IMR-90 (cell line): ENCODE results near the gene USP32. TPM values are rescaled to one million over a fixed set of nuclear protein-coding genes. Genes with fewer than 3 reads are reported as not detected.

Experiments used
- ATAC-seq: fragments of 200-7000 bp; cut with Tn5 transposase; 2 replicates; pipeline ENCODE4 v1.9.1; 2020; ENCODE audit warnings: low read depth, mild to moderate bottlenecking, moderate library complexity
- BruUV-seq: library from RNA; stranded (reverse); fragments of 400-500 nt; replicated peaks from 2 replicates; lab custom pipeline; 2021; lab: Mats Ljungman, UMichigan
- CTCF ChIA-PET: fragments of 300-600 bp; formaldehyde crosslinking; extraction: SDS; loops from one replicate; lab custom pipeline; 2021; ENCODE audit warnings: antibody characterized with exemption; lab: Yijun Ruan, JAX
- POLR2A ChIA-PET: fragments of 300-600 bp; sonication (Branson Sonifier 250); formaldehyde crosslinking; loops from one replicate; lab custom pipeline; 2022; ENCODE audit warnings: antibody characterized with exemption; ENCODE audit not compliant: unreplicated experiment; lab: Charles Lee
- DNase-seq: peaks from one replicate; pipeline ENCODE4 v3.0.0; 2013
- H2AFZ ChIP-seq: replicated peaks from 2 replicates; pipeline ENCODE3; 2013; ENCODE audit warnings: low read length, mild to moderate bottlenecking; ENCODE audit not compliant: poor library complexity
- H2AK5ac ChIP-seq: 2 replicates; pipeline ENCODE4 v1.6.1; 2013; ENCODE audit warnings: low read depth, low read length, inconsistent platforms
- H2AK9ac ChIP-seq: replicated peaks from 2 replicates; pipeline ENCODE3; 2013; ENCODE audit warnings: mild to moderate bottlenecking, low read depth, low read length, moderate library complexity; ENCODE audit not compliant: poor library complexity
- H2BK120ac ChIP-seq: 2 replicates; pipeline ENCODE4 v1.6.1; 2013; ENCODE audit warnings: low read depth, low read length, inconsistent platforms
- H2BK15ac ChIP-seq: 3 replicates; pipeline ENCODE4 v1.6.1; 2013; ENCODE audit warnings: low read depth, low read length, inconsistent platforms
- H2BK20ac ChIP-seq: 2 replicates; pipeline ENCODE4 v1.6.1; 2013; ENCODE audit warnings: low read depth, mild to moderate bottlenecking, inconsistent platforms, low read length, moderate library complexity
- H2BK5ac ChIP-seq: 2 replicates; pipeline ENCODE4 v1.6.1; 2013; ENCODE audit warnings: mild to moderate bottlenecking, low read depth, low read length, inconsistent platforms; ENCODE audit not compliant: poor library complexity, severe bottlenecking
- H3K14ac ChIP-seq: replicated peaks from 2 replicates; pipeline ENCODE4 v1.6.1; 2013; ENCODE audit warnings: low read depth, low read length, inconsistent platforms
- H3K18ac ChIP-seq: 2 replicates; pipeline ENCODE4 v1.6.1; 2013; ENCODE audit warnings: low read depth, low read length, control low read depth
- H3K23ac ChIP-seq: 2 replicates; pipeline ENCODE4 v1.6.1; 2013; ENCODE audit warnings: low read depth, low read length, inconsistent platforms
- H3K27ac ChIP-seq: 2 replicates; pipeline ENCODE4 v1.5.1; 2013; ENCODE audit warnings: mild to moderate bottlenecking, control low read depth, low read length; ENCODE audit not compliant: insufficient read depth
- H3K27me3 ChIP-seq: 2 replicates; pipeline ENCODE4 v1.6.1; 2013; ENCODE audit warnings: low read length; ENCODE audit not compliant: control insufficient read depth, insufficient read depth
- H3K36me3 ChIP-seq: 2 replicates; pipeline ENCODE4 v1.6.1; 2013; ENCODE audit warnings: low read length, mixed read lengths; ENCODE audit not compliant: control insufficient read depth, insufficient read depth
- H3K4ac ChIP-seq: 2 replicates; pipeline ENCODE4 v1.6.1; 2013; ENCODE audit warnings: low read depth, low read length, inconsistent platforms
- H3K4me1 ChIP-seq: 2 replicates; pipeline ENCODE4 v1.6.1; 2013; ENCODE audit warnings: low read length, mixed read lengths; ENCODE audit not compliant: control insufficient read depth, insufficient read depth
- H3K4me2 ChIP-seq: 2 replicates; pipeline ENCODE4 v1.6.1; 2013; ENCODE audit warnings: low read depth, mild to moderate bottlenecking, control low read depth, low read length, moderate library complexity
- H3K4me3 ChIP-seq: 2 replicates; pipeline ENCODE4 v1.5.1; 2013; ENCODE audit warnings: low read depth, mild to moderate bottlenecking, control low read depth, low read length, moderate library complexity; ENCODE audit not compliant: insufficient read depth
- H3K56ac ChIP-seq: 2 replicates; pipeline ENCODE4 v1.6.1; 2013; ENCODE audit warnings: low read length, inconsistent platforms; ENCODE audit not compliant: insufficient read depth; ENCODE audit errors: extremely low read depth
- H3K79me1 ChIP-seq, 2 experiments: 2 replicates each; pipeline ENCODE4 v1.6.1; 2013; ENCODE audit warnings: low read length in 2 of 2, inconsistent platforms in 1 of 2, low read depth in 1 of 2
- H3K9ac ChIP-seq: 2 replicates; pipeline ENCODE4 v1.6.1; 2013; ENCODE audit warnings: low read depth, low read length, control low read depth
- H3K9me1 ChIP-seq: 2 replicates; pipeline ENCODE4 v1.6.1; 2013; ENCODE audit warnings: low read length, inconsistent platforms; ENCODE audit not compliant: insufficient read depth
- H3K9me3 ChIP-seq: 2 replicates; pipeline ENCODE4 v1.6.1; 2013; ENCODE audit warnings: low read length; ENCODE audit not compliant: control insufficient read depth, insufficient read depth
- H4K20me1 ChIP-seq: 2 replicates; pipeline ENCODE4 v1.6.1; 2013; ENCODE audit warnings: low read length, inconsistent platforms; ENCODE audit not compliant: insufficient read depth
- H4K5ac ChIP-seq: 2 replicates; pipeline ENCODE4 v1.6.1; 2013; ENCODE audit warnings: mild to moderate bottlenecking, low read depth, low read length, control low read depth
- H4K8ac ChIP-seq, 2 experiments: 2 replicates each; pipeline ENCODE4 v1.6.1; 2013; ENCODE audit warnings: low read depth in 2 of 2, low read length in 2 of 2, control low read depth in 1 of 2, inconsistent platforms in 1 of 2
- H4K91ac ChIP-seq: 2 replicates; pipeline ENCODE4 v1.6.1; 2013; ENCODE audit warnings: low read depth, low read length, inconsistent platforms; ENCODE audit not compliant: insufficient read depth
- BHLHE40 ChIP-seq: fragments of 150-350 bp; IDR thresholded peaks from 2 replicates; pipeline ENCODE4 v1.6.1; 2016; ENCODE audit warnings: mild to moderate bottlenecking, low read depth, low read length
- CEBPB ChIP-seq: IDR thresholded peaks from 2 replicates; pipeline ENCODE4 v1.6.1; 2012; ENCODE audit warnings: low read depth, low read length, improper control_type of control experiment
- CHD1 ChIP-seq: IDR thresholded peaks from 2 replicates; pipeline ENCODE4 v1.6.1; 2012; ENCODE audit warnings: low read depth, low read length, improper control_type of control experiment
- CTCF ChIP-seq: conservative IDR thresholded peaks from 2 replicates; pipeline ENCODE4 v1.5.1; 2012; ENCODE audit warnings: mild to moderate bottlenecking, low read depth, low read length, improper control_type of control experiment
- ELK1 ChIP-seq: fragments of 150-350 bp; IDR thresholded peaks from 2 replicates; pipeline ENCODE4 v1.6.1; 2016; ENCODE audit warnings: low read depth, mild to moderate bottlenecking, low read length, moderate library complexity, borderline replicate concordance
- FOS ChIP-seq: fragments of 150-350 bp; IDR thresholded peaks from 2 replicates; pipeline ENCODE4 v1.6.1; 2016; ENCODE audit warnings: low read depth, low read length
- MAFK ChIP-seq: IDR thresholded peaks from 2 replicates; pipeline ENCODE4 v1.6.1; 2012; ENCODE audit warnings: low read depth, low read length, improper control_type of control experiment
- MAZ ChIP-seq: IDR thresholded peaks from 2 replicates; pipeline ENCODE4 v1.6.1; 2012; ENCODE audit warnings: low read depth, mild to moderate bottlenecking, low read length, improper control_type of control experiment, moderate library complexity, borderline replicate concordance
- NFE2L2 ChIP-seq: fragments of 150-350 bp; IDR thresholded peaks from 2 replicates; pipeline ENCODE4 v1.6.1; 2016; ENCODE audit warnings: low read depth, mild to moderate bottlenecking, low read length
- POLR2A ChIP-seq: IDR thresholded peaks from 2 replicates; pipeline ENCODE4 v1.6.1; 2012; ENCODE audit warnings: mild to moderate bottlenecking, low read depth, low read length
- RAD21 ChIP-seq: IDR thresholded peaks from 2 replicates; pipeline ENCODE4 v1.6.1; 2012; ENCODE audit warnings: low read length, improper control_type of control experiment
- RCOR1 ChIP-seq: IDR thresholded peaks from 2 replicates; pipeline ENCODE4 v1.6.1; 2012; ENCODE audit warnings: mild to moderate bottlenecking, low read length, improper control_type of control experiment; ENCODE audit not compliant: insufficient replicate concordance
- RFX5 ChIP-seq: IDR thresholded peaks from 2 replicates; pipeline ENCODE4 v1.8.0; 2012; ENCODE audit warnings: low read depth, mild to moderate bottlenecking, low read length, moderate library complexity
- SMC3 ChIP-seq: fragments of 150-350 bp; IDR thresholded peaks from 2 replicates; pipeline ENCODE4 v1.6.1; 2016; ENCODE audit warnings: low read depth, mild to moderate bottlenecking, antibody characterized with exemption, low read length, moderate library complexity
- WGBS, 2 experiments: methylation state at CpG; one replicate each; pipeline versions ENCODE4 v1.1.5 to v1.1.7; 2013; ENCODE audit warnings: missing lambda C conversion rate in 2 of 2; ENCODE audit not compliant: insufficient read length in 1 of 2; ENCODE audit errors: extremely low coverage in 2 of 2; 5-methylcytosine and 5-hydroxymethylcytosine counted together
- dilution Hi-C: fragments of 300-500 bp; cut with HindIII; formaldehyde crosslinking; loops from one replicate; pipeline ENCODE4 v1.14.3; 2018; ENCODE audit warnings: low sequenced_read_pairs; ENCODE audit not compliant: unreplicated experiment
- in situ Hi-C: fragments of 300-500 bp; cut with MboI; formaldehyde crosslinking; loops from 3 replicates; pipeline ENCODE4 v1.14.3; 2019; ENCODE audit warnings: low sequenced_read_pairs, inconsistent platforms, mixed read lengths
- intact Hi-C: fragments of 100-400 bp; cut with micrococcal nuclease; formaldehyde crosslinking; loops from 2 replicates; pipeline ENCODE4 v1.10.0; 2022
- polyA plus RNA-seq, 3 experiments: library from polyadenylated mRNA; depleted of rRNA; stranded (reverse); fragments of >200 nt; gene quantifications; 2 replicates each; pipeline ENCODE4 v1.2.3, GENCODE V29; 2012; ENCODE audit warnings: low replicate concordance in 1 of 3
- total RNA-seq: library from RNA; depleted of rRNA; stranded (reverse); fragments of >200 nt; gene quantifications from 2 replicates; pipeline ENCODE4 v1.2.3, GENCODE V29; 2012

The USP32 gene
- total and polyA plus RNA-seq, 2 of the 4 experiments (the other 2 are of a cell fraction) = 16.8 to 46.8 TPM

DNA sequence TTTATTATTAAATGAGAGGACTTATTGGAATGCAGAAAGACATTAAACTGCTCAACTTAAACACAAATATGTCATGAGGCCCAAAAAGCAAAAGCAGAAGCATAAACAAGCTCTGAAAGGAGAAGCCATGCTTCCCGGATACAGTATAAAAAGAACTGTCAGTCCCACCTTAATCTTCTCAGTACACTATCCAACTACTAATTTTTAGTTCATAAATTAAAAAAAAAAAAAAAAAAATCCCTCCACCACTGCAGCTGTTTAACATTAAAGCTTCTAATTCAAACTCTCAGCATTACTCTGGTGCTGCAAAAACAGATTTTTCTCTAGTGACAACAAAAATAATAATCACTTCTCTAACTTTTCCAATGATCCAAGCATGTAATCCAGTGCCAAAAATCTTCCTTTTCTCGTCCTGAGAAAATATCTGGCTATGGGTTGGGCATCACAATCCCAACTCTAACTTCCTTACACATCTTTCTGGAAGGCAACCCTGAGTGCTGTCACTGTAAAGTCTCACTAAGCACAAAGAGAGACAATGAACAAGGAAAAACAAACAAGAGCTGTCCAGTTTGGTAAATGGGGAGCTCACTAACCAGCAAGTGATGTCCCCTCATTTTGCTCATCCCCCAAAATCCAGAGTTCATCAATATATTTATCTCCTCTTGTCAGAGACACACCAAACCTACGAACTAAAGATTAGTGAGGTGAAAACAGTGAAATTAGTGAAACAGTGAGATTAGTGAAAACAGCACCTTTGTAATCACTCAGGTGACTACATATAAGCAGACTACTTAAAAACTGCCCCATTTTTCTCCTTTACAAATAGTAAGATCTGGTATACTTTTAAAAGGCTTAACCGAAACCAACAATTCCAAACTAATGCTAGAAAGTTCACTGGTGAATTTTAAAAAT lies 5.5 kb downstream of the USP32 start:
- peaks cover 27 to 73% of the 10 kb centered on the region in 2 experiments for H3K79me1 ChIP-seq
- H2BK20ac ChIP-seq = peak overlapping the region; percentile 27; the same call in 1 of the 2 replicates
- no peak for ATAC-seq
- no peak overlapping the region for H4K8ac ChIP-seq
- H2AFZ ChIP-seq = no peak overlapping the region
- peak overlapping the region; percentile 9 for H2BK5ac ChIP-seq
- peak overlapping the region; percentile 11; the same call in 1 of the 2 replicates for H3K4ac ChIP-seq
- peaks cover 11% of the 10 kb centered on the region for H3K4me1 ChIP-seq
- ChIA-PET CTCF (no interaction called here), POLR2A (no interaction called here)
- WGBS, 2 experiments = no CpG with 5 or more reads among the region's 4 CpGs
- no peak overlapping the region for H2AK9ac ChIP-seq
- peak overlapping the region; percentile 16; the same call in 1 of the 2 replicates for H3K27ac ChIP-seq
- no peak for DNase-seq
- no peak overlapping the region for H3K4me3 ChIP-seq
- no TSS peak for BruUV-seq
- H2BK15ac ChIP-seq = no peak overlapping the region
- no peak overlapping the region for H2AK5ac ChIP-seq
- no peak overlapping the region for H3K56ac ChIP-seq
- intact Hi-C loops (no loop called here), in situ Hi-C loops (no loop called here), dilution Hi-C loops (no loop called here)
- no peaks in the 10 kb centered on the region for H3K9me3 ChIP-seq
- no peak overlapping the region for H2BK120ac ChIP-seq
- peak overlapping the region; percentile 54; the same call in 1 of the 2 replicates for H3K23ac ChIP-seq
- no peaks in the 10 kb centered on the region for H3K36me3 ChIP-seq
- H3K9ac ChIP-seq = no peak overlapping the region
- peaks cover 11% of the 10 kb centered on the region for H3K9me1 ChIP-seq
- no peak overlapping the region; the same call in none of the 2 replicates for H3K4me2 ChIP-seq
- H4K20me1 ChIP-seq = peaks cover 64% of the 10 kb centered on the region
- H3K27me3 ChIP-seq = no peaks in the 10 kb centered on the region
- H3K18ac ChIP-seq = no peak overlapping the region
- H4K5ac ChIP-seq = no peak overlapping the region
- peak overlapping the region; percentile 38; the same call in 1 of the 2 replicates for H3K14ac ChIP-seq
- no peak overlapping the region for H4K91ac ChIP-seq
- TF ChIP-seq RCOR1 (no peak), ELK1 (no peak), CEBPB (no peak), CTCF (no peak), MAFK (no peak), RAD21 (no peak), RFX5 (no peak), CHD1 (no peak), NFE2L2 (no peak), MAZ (no peak), FOS (no peak), BHLHE40 (no peak), SMC3 (no peak), POLR2A (no peak)
